PC-9 (cell line): ENCODE results near the gene OPN3.

ENCODE experiments used
- EZH2 ChIP-seq: fragments of 200-600 bp; sonication (generic); IDR thresholded peaks from 2 replicates; pipeline ENCODE4 v1.8.0; 2017; ENCODE audit warnings: antibody characterized with exemption, low read depth
- TF ChIP-seq, protein P1 (sequence below): fragments of 200-600 bp; sonication (generic); conservative IDR thresholded peaks from 2 replicates; pipeline ENCODE4 v1.6.1; 2017; ENCODE audit warnings: mixed run types, antibody characterized with exemption, mild to moderate bottlenecking, moderate library complexity

DNA sequence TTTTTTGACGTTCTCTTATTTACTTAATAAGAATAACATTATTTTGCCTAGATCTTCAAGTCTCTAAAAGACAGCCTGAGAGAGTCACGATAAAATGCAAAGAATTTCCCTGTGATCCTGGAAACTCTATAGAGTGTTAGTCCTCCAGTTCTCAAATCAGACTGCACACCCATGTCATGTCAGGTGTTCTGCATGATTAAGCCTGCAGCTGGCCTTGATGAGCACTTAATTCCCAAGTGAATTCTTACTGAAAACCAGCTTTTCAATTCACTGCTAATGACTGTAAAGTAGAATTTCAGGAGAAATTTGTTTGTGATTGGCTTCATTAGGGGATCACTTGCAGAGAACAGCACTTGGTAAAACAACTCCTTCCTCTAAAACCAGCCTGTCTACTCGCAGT is 41.9 kb downstream of the OPN3 start:
- TF ChIP-seq, protein P1, sequence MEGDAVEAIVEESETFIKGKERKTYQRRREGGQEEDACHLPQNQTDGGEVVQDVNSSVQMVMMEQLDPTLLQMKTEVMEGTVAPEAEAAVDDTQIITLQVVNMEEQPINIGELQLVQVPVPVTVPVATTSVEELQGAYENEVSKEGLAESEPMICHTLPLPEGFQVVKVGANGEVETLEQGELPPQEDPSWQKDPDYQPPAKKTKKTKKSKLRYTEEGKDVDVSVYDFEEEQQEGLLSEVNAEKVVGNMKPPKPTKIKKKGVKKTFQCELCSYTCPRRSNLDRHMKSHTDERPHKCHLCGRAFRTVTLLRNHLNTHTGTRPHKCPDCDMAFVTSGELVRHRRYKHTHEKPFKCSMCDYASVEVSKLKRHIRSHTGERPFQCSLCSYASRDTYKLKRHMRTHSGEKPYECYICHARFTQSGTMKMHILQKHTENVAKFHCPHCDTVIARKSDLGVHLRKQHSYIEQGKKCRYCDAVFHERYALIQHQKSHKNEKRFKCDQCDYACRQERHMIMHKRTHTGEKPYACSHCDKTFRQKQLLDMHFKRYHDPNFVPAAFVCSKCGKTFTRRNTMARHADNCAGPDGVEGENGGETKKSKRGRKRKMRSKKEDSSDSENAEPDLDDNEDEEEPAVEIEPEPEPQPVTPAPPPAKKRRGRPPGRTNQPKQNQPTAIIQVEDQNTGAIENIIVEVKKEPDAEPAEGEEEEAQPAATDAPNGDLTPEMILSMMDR = no peak
- no peak for TF ChIP-seq EZH2
